GM18498 (cell line): Measurements from ENCODE around the gene KIAA1210.

Experiments
- ATAC-seq: cut with Tn5 transposase; IDR thresholded peaks from one replicate; pipeline ENCODE4 v1.9.1; 2021; ENCODE audit warnings: mild to moderate bottlenecking, moderate library complexity; ENCODE audit not compliant: unreplicated experiment

KIAA1210 gene

DNA sequence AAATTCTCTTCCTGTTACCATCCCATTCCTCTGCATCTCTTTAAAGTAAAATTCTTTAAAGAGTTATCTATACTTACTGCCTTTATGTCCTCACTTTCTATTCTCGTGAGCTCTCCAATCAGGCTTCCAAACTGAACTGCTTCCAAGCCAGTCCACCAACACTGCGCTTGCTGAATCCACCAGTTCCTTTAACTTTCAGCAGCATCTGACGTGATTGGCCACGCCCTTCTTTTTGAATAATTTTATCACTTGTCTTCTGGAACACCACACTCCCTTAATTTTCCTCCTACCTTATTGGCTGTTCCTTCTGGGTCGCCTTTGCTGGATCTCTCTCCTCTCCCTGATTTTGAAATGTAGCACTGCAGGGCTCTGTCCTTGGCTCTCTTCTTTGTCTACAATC lies at the start of gene KIAA1210:
Gene KIAA1210 (minus strand): TSS at position 163 of the 400 bp plus-strand sequence. CDS start 4,170 bp downstream, outside the sequence.
- no peak for ATAC-seq

DNA sequence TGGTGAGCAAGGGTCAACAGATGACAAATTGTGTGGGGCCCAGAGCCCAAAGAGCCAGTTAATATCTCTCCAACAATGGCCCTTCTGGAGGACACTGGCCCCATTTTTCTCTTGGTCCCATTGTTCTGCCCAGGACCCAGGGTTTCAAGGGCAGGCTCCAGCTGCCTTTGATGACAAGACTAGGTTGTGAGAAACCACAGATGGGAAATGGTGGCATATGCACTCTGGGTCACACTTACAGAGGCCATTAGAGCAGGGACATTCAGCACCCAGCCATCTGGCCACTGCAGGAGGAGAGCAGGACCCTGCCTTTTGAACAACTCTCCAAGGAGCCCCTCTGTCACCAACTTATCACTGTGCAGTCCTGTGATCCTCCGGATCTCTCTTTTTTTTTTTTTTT lies 49.7 kb upstream of the KIAA1210 start:
- no peak for ATAC-seq

DNA sequence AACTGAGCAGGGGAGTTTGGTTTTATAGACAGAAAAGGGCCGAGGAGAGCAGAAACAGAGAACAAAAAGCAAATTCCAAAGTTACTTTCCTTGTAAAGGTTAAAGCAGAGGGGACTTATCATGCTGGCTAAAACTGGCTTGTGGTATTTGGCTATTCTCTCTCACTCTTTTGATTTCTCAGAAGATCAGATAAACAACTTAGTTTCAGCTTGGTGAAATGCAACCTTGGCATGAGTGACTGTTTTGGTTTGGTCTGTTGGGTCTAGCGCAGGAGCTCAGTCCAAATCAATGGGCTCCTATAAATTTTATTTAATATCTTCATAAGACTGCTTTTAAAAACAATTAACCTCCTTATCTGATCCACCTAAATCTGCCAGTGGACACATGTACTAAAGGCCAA lies 47.3 kb upstream of the KIAA1210 start:
- no peak for ATAC-seq

DNA sequence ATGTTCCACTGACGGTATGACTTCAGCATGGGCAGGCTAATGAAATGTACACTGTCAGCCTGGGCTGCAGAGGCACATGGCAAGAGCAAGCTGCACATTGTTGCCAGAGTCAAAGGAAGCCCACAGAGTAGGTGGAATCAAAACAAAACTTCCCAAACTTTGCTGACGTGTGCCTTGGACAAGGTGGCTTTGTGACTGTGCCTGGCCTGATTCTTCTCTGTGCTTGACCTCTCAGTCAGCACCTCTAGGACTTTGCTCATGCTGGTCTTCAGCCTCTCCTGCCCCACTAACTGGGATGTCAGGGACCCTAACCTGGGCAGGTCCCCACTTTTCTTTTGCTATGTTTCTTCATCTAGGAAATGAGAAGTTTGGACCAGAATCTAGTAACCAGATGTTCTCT lies 40.5 kb upstream of the KIAA1210 start:
- ATAC-seq: no peak

DNA sequence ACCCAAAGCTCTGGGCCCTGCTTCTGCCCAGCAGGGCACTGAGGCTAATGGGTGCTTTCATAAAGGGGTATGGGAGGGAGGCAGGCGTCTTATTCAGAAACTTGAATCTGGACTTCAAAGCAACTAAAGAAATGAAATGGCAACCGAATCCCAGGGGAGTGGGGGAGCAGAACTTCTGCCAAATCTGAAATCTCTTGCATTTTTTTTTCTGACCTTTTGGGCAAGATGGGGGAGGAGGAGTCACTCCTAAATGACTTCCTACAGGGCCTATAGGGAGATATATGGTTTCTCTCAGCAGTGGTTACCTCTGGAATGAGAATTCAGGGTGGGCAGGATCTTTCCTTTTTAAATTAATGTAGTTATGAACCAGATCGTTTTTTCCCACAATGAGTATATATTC lies 30.6 kb upstream of the KIAA1210 start:
- ATAC-seq: no peak

DNA sequence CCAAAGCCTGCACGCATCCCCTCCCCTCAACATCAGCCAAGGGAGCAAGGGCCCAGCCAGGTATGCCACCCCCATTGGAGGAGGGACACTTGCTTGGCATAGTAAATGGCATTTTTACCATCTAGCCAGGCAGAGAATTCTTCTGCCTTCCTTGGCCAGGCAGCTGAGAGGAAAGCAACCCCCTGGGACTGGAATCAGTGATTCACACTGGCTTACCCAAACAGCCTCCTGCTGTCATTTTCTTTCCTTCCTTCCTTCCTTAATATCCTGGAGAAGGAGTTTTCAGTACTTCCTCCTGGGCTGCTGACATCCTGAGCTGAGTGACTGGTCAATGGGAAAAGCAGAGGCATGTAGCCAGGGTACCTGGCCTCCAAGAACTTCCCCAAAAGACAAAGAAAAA lies 28.6 kb upstream of the KIAA1210 start:
- ATAC-seq: no peak

DNA sequence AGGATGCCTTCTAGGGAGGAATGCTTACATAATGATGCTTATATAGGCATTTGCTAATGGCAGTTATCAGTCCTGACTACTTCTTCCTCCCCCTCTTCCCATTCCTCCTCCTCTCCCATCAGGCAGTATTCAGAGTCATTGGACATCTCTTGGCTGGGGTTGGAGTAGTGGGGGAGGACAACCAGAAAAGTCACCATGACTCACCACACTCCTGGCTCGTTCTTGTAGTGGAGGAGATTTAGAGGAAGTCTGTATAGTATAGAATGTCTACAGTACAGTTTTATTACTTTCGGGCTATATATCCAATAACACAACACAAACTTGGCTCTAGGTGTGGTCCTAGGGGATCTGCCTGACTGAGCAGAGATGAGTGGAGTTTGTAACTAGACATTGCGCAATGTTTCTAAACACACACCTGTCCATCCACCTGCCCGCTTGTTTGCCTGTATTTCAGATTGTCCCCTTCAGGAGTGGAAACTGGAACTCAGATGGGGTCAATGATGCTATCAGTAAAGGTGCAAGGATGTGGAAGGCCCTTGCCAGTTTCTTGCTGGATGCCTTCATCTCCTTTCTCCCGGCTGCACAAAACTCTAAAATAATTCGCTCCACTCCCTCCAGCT lies 27.9 kb upstream of the KIAA1210 start:
- no peak for ATAC-seq

DNA sequence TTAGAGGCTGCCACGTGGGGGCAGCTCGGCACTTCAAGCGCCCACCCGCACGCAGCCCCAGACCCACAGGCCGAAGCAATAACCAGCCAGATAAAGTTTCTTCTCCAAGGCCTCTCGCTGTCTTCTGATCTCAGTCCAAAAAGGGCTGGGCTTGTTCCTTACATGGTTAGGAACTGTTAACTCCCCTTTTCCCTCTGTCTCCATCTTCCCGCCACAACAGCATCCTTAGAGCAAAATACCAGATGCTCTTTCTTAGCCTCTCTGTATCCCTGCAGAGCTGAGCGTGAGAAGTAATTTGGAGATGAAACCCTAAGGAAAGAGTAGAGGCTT lies 23.4 kb upstream of the KIAA1210 start:
- no peak for ATAC-seq

DNA sequence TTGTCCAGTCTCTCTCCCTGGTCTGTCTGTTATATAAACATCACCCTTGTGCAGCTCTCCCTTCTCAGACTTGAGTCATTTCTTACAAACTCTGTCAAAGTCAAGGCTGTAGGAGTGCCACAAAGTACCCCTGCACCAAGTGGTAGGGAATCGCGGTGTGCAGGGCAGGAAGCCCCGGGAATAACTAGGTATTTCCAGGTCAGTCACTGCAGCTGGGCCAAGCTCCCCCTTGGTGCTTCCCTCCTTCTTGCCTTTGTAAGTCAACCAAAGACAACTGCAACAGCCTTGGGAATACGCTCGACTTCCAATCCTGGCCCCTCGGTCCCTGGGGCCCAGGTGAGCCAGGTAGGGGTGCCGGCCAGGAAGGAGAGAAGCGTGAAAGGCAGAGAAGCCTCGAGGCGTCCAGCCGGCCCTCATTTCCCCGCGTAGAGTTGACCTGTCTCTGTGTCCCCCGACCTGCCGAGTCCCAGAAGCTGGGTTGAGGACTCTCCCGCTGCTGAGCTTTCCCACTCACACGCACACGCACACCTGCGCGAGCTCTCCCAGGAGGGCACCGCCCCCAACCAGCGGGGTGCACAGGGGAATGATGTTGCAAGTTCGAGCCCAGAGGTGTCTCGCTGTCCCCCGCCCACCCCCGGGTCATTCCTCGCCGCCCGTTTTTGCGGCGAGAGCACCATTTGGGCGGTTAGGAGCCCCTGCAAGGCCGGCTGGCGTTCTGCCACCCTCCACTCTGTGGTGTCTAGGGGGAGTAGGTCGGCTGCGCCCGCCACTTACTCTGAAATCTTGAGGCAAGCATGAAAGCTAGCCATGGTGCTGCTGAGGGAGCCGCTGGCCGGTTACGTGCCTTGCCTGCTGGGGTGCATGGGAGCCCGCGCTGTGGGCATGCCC lies 22.8 kb upstream of the KIAA1210 start:
- ATAC-seq: no peak

DNA sequence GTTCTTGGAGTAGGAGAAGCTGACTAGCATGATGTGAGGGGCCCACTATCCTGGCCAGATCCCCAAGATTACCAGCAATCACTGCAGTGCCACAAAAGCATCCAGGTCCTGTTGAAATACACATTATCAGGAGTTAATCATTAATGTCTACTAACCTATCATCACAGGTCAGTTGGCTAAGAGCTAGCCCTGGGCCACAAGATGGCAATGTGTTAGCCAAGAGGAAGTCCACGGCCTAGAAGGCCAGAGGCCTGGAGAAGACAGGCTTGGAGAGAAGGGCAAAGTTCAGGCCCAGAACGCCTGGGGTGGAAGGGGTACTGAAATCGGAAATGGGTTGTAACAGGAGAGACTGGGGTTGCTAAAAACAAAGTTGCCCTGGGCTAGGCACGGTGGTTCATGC lies 19.9 kb upstream of the KIAA1210 start:
- no peak for ATAC-seq

DNA sequence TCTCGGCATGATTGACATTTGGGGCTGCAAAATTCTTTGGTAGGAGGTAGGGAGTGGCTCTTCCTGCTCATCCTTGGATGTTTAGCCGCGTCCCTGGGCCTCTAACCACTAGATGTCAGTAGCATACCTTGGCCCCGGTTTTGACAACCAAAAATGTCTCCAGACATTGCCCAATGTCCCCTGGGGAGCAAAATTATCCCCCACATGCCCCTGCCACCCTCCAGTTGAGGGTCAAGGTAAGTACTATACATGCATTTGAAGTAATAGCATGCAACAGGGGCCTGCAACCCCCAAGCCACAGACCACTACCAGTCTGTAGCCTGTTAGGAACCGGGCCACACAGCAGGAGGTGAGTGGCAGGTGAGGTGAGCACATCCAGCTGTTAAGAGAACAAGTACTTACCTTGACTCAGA lies 17.6 kb upstream of the KIAA1210 start:
- ATAC-seq: no peak

DNA sequence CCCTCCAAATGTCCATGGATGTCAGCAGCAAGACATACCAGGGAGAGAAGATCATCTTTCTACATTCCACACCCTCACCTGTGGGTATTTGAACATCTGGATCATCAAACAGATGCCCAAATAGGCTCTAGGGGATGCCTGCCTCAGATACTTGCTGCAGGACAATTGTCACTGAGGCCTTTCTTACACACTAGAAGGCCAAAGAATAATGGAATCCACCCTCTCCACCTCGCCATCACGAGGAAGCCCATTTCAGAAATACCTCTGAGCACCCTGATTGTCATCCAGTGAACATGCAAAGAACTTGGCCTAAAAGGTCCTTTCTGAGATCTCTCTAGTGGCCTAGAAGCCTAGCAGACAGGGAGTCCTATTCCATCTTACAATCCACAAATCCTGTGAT lies 6.9 kb upstream of the KIAA1210 start:
- ATAC-seq: no peak

DNA sequence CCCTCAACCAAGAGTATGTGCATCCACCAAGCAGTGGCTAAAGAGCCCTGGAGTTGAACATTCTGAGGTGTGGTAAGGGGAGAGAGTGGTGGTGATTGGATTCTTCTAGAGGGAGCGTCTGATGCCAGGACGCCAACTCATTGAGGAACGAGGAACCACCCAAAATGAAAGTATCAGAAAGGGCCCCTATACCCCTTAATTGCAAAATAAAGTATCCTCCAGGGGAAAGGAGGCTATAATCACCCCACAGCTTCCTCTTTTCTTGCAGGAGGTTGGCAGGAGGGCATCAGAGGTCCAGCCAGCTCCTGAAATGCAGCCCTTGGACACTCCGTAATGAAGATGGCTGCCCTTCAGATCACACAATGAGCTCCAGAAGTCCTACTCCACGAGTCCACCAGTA lies 5.3 kb upstream of the KIAA1210 start:
- ATAC-seq: no peak

DNA sequence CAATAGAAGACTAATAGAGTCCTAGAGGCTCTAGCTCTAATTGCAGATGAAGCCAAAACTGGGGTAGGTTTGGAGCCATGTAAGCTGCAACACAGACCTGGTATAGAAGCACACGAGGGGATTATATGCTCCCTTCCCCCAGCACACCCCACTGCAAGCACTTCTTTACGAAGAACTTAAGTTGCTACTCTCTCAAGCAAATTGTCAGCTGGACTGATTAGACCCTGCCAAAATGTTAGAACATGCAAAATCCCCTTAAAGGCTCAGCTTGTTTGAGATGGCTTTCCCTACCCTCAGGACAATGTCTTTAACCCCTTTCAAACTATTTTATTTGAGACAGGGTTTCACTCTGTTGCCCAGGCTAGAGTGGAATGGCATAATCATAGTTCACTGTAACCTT lies 4.7 kb upstream of the KIAA1210 start:
- no peak for ATAC-seq

DNA sequence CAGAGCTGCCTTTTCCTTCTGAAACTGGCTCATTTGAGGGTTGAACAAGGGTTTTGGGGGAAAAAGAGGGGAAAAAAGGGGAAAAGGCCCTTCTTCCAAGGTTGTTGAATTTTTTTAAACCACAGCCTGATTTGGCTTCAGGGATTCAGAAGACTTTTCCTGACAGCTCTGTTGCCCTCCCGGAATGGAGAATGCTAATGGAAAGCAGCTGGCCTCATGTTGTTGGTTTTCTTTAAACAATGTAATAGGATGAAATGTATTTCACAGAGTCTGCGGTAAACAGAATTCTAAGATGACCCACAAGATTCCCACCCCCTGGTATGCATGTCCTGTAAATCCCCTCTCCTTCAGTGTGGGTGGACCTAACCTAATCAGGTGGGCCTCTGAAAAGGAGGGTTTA lies 3.3 kb upstream of the KIAA1210 start:
- ATAC-seq: no peak

DNA sequence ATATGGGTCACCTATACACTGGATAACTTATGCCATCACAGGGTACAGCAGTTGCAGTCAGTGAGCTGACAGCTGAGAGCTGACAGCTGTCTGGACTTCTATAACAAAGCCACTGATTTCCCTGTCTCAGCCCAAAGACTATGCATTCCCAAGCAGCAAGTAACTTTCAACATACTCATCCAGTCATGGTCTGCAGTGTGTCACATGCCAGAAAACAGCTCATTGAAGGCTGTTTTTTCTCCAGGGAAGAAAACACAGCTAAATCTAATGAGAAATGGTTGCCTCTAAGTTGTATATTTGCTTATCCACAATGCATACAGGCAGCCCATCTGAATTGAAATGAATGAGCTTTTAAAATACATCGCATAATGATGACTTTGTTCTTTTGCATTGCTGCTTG lies 6.3 kb downstream of the KIAA1210 start:
- no peak for ATAC-seq

DNA sequence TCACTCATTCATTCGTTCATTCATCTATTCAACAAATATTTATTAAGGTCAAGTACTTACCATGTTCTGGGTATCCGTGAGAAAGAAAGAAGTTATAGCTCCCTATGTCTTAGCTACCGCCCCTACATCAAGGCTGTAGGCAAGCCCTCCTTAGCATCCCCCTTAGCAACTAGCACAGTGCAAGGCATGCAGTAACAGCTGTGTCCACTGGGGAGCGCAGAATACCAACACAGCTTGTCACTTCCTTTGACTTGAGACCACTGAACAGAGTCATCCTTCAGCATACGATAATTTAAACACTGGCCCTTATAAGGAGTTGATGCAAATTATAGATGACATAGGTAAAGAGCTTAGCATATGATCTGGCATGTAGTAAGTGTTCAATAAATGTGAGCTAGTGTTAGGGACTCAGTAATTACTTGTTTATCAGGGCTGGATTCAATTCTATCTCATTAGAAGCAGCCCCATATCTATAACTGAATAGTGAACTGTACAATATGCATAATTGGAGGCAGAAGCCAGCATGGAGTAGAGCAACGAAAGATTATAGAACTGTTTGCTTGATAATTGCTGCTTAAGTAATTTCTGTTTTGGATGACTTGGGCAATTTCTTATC lies 8.7 kb downstream of the KIAA1210 start:
- ATAC-seq: peak; percentile 88

DNA sequence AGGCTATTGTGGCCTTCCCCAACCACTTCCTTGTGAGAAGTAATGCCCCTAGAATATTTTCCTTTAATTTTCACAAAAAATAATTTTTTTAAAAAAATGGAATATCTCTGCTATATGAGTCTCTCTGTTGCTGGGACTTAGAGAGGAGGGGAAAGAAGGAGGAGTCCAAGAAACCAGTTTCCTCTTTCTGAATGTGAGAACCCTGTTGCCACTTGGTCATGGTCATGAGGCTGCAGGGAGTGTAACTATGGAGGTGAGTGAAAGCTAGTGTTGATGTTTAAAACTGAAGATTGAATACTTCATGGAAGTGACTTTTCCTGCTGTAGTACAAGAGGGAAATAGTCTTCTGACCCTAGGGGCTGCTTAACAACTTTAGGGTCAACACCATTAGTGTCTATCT lies 20.4 kb downstream of the KIAA1210 start:
- no peak for ATAC-seq

DNA sequence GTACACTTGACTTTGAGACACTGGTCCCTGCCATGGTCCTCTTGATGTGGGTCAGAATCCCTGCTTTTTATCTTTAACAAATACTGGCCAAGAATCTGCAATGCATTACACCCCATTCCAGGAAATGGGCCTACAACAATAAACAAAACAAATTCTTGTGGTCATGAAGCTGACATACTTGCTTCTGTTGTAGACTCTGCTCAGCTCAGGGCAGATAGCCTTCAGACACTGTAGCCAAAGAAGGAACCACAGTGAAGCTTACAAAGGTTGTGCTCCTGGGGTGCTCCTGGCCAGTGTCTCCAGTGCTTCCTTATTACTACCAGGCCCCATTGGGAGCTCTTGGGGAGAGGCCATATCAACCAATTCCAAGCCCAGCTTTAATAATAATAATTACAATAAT lies 21.8 kb downstream of the KIAA1210 start:
- ATAC-seq: no peak

DNA sequence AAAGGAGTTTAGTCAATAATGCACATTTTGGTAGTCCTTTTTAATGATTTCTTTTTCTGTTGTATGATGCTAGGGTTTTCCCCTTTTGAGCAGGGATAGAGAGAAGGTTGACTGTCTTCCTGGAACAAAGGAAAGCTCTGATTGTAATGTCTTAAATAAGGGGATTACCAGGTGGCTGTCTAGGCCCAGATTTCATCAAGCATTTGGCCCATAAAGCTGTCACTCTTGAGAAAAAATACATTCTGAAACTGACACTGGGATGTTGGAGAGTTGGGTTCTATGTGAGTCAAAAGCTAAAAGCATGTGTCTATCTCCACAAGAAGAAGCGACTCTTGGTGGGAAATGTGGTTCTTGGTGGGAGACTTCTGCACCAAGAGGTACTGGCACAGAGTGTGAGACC lies 26.4 kb downstream of the KIAA1210 start:
- ATAC-seq: no peak

DNA sequence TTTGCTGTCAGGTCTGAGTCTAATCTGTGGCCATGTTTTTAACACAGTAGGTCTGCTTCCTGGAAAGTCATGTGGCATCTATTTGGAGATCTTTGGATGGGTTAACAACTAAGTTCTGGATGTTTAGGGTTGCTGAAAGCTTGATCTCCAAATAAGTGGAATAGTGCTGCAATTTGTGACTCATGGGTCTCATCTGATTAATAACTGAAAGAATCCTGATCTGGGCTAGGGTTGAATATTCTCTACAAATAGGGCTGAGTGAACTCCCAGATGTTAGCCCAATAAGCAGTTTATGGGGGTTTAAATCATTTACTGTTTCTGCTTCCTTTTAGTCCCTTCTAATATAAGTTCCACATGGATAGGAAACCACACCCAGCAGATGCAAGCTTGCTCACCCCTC lies 31.7 kb downstream of the KIAA1210 start:
- no peak for ATAC-seq

DNA sequence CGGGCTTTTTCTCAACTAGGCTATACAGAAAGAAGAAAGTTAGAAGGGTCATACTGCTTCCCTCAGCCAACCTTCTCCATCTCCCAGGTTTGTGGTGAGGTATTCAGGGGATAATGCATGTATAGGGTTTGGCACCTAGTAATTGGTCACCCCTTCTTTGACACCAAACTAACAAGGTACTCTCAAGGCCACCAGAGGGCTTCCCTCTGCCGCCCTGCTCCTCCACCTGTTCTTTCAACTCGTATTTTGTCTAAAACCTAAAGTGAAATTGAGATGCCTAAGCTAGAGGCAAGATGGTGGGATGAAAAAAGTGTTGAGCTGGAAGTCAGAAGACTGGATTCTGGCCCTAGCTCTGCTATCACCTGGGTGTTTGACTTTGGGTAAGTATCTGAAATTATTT lies 32.8 kb downstream of the KIAA1210 start:
- no peak for ATAC-seq
